Measurements from ENCODE around the gene FAM107B. TPM values are rescaled to one million over a fixed set of nuclear protein-coding genes. Genes with fewer than 3 reads are reported as not detected.
A peak's percentile ranks its signal among the peaks of the same experiment; 100 is the strongest.

The FAM107B gene
- polyA plus RNA-seq, 6 donors from 2014 or later: 112 to 259 (median 159) TPM

DNA sequence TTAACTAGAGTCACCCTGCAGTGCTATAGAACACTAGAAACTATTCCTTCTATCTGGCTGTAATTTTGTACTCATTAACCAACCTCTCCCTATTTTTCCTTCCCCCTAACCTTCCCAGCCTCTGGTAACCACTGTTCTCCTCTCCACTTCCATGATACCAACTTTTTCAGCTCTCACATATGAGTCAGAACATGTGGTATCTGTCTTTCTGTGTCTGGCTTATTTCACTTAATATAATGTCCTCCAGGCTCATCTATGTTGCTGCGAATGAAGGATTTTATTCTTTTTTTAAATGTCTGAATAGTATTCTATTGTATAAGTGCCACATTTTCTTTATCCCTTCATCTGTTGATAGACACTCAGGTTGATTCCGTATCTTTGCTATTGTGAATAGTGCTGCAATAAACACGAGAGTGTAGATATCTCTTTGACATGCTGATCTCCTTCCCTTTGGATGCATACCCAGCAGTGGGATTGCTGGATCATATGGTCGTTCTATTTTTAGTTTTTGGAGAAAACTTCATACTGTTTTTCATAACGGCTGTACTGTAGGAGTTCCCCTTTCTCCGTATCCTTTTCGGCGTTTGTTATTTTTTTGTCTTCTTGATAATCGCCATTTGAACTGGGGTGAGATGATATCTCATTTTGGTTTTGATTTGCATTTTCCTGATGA lies 101.4 kb downstream of the FAM107B start:
- DNase-seq (no peak), ATAC-seq (ENCODE audit: low read depth in 2 of 2) (peak; percentile 53 to 57)
- H3K36me3 Mint-ChIP-seq: no peaks in the 10 kb centered on the region
- peak overlapping the region; percentile 54 to 90 (median 78) for H3K4me3 Mint-ChIP-seq
- peaks cover 0 to 3% (median 0%) of the 10 kb centered on the region in 7 donors for H3K9me3 Mint-ChIP-seq
- H3K4me1 Mint-ChIP-seq: peaks cover 25 to 31% (median 26%) of the 10 kb centered on the region in 3 donors
- H3K27me3 Mint-ChIP-seq: no peaks in the 10 kb centered on the region
- H3K27ac Mint-ChIP-seq: peak overlapping the region in 4 of 6 donors; percentile 7 to 85 (median 34)

DNA sequence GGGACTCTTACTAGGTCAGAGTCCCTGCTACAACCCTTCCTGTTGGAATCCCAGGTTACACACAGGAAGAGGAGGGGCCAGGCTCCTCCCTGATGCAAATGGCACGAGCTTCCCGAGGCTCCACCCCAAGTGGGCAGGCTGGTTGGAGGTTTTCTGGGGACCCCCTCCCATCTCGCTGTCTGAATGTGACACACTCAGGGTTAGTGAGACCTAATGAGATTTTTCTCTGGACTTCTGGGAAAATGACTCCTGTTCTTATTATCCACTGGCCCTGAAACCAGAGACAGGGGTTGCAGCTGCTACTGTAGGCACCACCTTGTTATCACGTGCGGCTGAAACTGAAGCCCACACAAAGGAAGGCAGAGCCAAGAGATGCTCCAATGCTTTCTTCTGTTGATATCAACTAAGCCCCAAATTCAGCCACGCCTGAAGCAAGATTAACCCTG lies 103.3 kb downstream of the FAM107B start:
- no peak for DNase-seq
- H3K4me1 Mint-ChIP-seq: peaks cover 19 to 28% (median 25%) of the 10 kb centered on the region in 3 donors
- no peak for ATAC-seq (ENCODE audit: low read depth in 2 of 2)
- H3K4me3 Mint-ChIP-seq: no peak overlapping the region
- no peaks in the 10 kb centered on the region for H3K27me3 Mint-ChIP-seq
- H3K9me3 Mint-ChIP-seq: peaks cover 2 to 7% (median 4%) of the 10 kb centered on the region in 7 donors
- H3K36me3 Mint-ChIP-seq: peaks cover 0 to 4% of the 10 kb centered on the region in 2 donors
- H3K27ac Mint-ChIP-seq: peak overlapping the region in 1 of 6 donors; percentile 22

DNA sequence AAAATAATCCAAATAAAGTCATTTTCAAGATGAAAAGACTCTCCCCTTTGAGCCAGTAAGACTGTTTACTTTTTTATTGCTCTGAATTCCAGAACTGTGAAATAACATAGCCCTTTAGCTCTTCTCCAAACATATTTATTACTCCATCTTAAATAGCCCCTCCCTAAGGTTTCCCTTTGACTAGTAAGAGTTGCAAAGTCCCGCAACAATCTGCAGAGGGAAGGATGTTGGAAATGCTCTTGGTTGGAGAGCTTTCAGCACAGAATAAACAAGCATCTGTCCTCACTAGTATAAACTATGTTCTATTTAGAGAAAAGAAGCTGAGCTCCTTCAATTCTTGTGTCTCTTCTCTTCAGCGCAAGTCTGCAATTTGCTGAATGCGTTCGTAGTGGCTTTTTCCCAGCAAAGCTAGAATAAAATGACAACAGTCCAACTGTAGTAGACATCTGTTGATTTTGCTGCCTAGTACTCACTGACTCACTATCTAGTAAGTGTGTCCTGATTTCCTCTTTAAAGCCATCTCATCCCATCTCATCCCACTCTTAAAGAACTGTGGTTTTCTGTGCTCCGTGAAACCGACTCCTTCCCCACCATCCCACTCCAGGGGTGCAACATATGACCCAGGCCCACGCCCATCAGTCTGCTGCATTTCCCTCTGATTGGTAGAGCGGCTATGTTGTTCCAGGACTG lies 104.0 kb downstream of the FAM107B start:
- peaks cover 19 to 25% (median 24%) of the 10 kb centered on the region in 3 donors for H3K4me1 Mint-ChIP-seq
- H3K36me3 Mint-ChIP-seq: peaks cover 0 to 12% of the 10 kb centered on the region in 2 donors
- H3K27me3 Mint-ChIP-seq: no peaks in the 10 kb centered on the region
- DNase-seq (no peak), ATAC-seq (ENCODE audit: low read depth in 2 of 2) (no peak)
- H3K27ac Mint-ChIP-seq: no peak overlapping the region
- H3K9me3 Mint-ChIP-seq: peaks cover 3 to 11% (median 11%) of the 10 kb centered on the region in 7 donors
- no peak overlapping the region for H3K4me3 Mint-ChIP-seq

DNA sequence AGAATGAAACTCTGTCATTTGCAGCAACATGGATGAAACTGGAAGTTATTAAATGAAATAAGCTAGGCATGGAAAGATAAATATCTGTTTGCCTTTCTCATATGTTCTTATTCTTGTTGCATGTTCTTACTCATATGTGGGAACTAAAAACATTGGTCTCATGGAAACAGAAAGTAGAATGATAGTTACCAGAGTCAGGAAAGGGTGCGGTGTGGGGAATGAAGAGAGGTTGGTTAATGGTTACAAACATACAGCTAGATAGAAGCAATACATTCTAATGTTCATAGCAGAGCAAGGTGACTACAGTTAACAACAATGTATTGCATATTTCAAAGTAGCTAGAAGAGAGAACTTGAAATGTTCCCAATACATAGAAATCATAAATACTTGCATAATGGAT lies 105.1 kb downstream of the FAM107B start:
- H3K27ac Mint-ChIP-seq: peak overlapping the region in 1 of 6 donors; percentile 71
- H3K4me1 Mint-ChIP-seq: peaks cover 17 to 18% (median 18%) of the 10 kb centered on the region in 3 donors
- no peak for ATAC-seq (ENCODE audit: low read depth in 2 of 2)
- peaks cover 3 to 12% (median 11%) of the 10 kb centered on the region in 7 donors for H3K9me3 Mint-ChIP-seq
- no peak overlapping the region for H3K4me3 Mint-ChIP-seq
- H3K36me3 Mint-ChIP-seq: peaks cover 0 to 12% of the 10 kb centered on the region in 2 donors
- no peaks in the 10 kb centered on the region for H3K27me3 Mint-ChIP-seq
- DNase-seq: no peak

DNA sequence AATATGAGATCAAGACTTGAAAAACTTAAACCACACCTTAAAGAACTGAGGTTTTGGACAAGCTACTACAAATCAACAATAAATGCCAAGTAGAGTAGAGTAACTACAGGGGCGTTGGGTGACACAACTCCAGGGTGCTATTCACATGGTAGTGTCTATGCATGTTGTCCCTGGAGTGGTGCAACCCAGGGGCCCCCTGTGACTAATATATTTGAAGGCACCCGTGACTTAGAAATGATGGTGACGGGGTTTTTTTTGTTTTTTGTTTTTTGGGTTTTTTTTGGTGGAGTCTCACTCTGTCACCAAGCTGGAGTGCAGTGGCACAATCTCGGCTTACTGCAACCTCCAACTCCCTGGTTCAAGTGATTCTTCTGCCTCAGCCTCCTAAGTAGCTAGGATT lies 106.9 kb downstream of the FAM107B start:
- peaks cover 9 to 14% (median 10%) of the 10 kb centered on the region in 3 donors for H3K4me1 Mint-ChIP-seq

DNA sequence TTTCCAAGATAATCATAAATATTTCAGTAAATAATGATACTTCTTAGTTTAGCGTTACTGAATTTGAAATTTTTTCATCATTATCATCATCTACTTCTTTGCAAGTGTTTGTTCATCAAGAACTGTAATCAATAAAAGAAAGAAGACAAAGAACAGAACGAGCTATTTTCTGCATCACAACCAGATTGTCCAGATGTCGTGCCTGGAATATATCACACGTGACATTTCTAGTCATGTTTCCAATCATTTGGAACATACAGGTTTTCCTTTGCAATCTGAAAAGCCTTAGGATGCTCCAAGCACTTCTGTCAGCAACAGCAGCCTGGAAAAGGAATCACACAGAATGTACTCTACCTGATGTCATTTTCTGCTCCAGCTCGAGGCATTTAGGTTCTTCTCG lies 107.4 kb downstream of the FAM107B start:
- H3K27ac Mint-ChIP-seq: no peak overlapping the region

More for the DNA sequence above, 106.9 kb downstream of the FAM107B start:
- H3K9me3 Mint-ChIP-seq: peaks cover 3 to 14% (median 11%) of the 10 kb centered on the region in 7 donors
- DNase-seq (no peak), ATAC-seq (ENCODE audit: low read depth in 2 of 2) (no peak)
- H3K27me3 Mint-ChIP-seq: no peaks in the 10 kb centered on the region
- peaks cover 0 to 12% of the 10 kb centered on the region in 2 donors for H3K36me3 Mint-ChIP-seq
- H3K4me3 Mint-ChIP-seq: no peak overlapping the region
- H3K27ac Mint-ChIP-seq: no peak overlapping the region

DNA sequence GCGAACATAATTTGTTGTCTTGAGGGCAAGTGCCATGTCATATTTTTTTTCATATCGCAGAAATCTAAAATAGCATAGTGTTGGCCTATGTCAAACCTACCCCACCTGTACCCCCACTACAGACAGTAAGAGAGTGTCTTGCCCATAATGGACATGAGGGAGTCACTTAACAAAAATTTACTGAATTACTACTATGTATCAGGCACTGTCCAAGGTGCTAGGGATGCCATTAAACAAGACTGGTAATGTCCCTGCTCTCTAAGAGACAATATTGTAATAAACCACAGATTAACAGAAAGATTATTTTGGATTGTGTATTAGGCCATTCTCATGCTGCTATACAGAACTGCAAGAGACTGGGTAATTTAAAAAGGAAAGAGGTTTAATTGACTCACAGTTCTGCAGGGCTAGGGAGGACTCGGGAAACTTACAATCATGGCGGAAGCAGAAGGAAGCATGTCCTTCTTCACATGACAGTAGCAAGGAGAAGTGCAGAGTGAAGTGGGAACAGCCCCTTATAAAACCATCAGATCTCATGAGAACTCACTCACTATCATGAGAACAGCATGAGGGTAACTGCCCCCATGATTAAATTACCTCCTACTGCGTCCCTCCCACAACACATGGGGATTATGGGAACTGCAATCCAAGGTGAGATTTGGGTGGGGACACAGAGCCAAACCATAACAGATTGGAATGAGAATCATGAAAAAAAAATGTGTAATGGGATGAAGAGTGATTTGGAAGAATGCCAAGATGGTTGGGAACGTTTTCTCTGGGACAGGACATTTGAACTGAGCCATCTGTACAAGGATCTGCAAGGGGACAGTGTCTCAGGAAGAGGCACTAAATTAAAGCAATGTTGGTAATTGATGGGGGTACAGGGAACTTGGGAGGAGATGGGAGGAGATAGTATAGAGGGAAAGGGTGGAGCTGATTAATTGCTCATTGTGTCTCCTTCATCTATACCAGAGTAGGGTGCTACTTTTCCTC lies 108.5 kb downstream of the FAM107B start:
- DNase-seq (no peak), ATAC-seq (ENCODE audit: low read depth in 2 of 2) (no peak)
- Mint-ChIP-seq H3K36me3 (peaks cover 0 to 12% of the 10 kb centered on the region in 2 donors), H3K27ac (peak overlapping the region in 2 of 6 donors; percentile 24 to 61), H3K4me1 (peaks cover 24 to 30% (median 26%) of the 10 kb centered on the region in 3 donors), H3K4me3 (no peak overlapping the region), H3K9me3 (peaks cover 3 to 15% (median 11%) of the 10 kb centered on the region in 7 donors), H3K27me3 (no peaks in the 10 kb centered on the region)

More for the DNA sequence above, 107.4 kb downstream of the FAM107B start:
- ATAC-seq (ENCODE audit: low read depth in 2 of 2): no peak
- no peak for DNase-seq
- no peak overlapping the region for H3K4me3 Mint-ChIP-seq
- H3K36me3 Mint-ChIP-seq: peaks cover 0 to 12% of the 10 kb centered on the region in 2 donors
- no peaks in the 10 kb centered on the region for H3K27me3 Mint-ChIP-seq
- peaks cover 14 to 19% (median 15%) of the 10 kb centered on the region in 3 donors for H3K4me1 Mint-ChIP-seq
- H3K9me3 Mint-ChIP-seq: peaks cover 3 to 15% (median 11%) of the 10 kb centered on the region in 7 donors

DNA sequence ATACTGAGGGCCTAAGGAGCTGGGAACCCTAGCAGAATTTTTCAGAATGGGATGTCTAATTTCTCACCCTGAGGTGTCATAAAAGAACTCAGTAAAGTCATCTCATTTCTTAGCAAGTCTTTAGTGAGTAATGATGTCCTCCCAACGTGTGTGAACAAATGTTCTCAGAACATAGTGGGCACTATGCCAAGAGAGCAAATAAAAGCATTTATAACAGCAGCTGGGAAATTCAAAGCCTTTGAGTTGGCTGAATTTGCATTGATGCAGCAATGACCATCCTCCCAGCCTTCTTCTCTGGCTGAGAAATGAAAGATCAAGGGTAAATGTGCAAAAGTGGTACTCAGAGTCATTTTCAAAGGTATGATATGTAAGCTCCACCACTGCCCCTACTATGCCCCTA lies 109.4 kb downstream of the FAM107B start:
- peaks cover 32 to 39% (median 33%) of the 10 kb centered on the region in 3 donors for H3K4me1 Mint-ChIP-seq
- no peaks in the 10 kb centered on the region for H3K27me3 Mint-ChIP-seq
- H3K4me3 Mint-ChIP-seq: no peak overlapping the region
- no peak for ATAC-seq (ENCODE audit: low read depth in 2 of 2)
- peaks cover 3 to 13% (median 11%) of the 10 kb centered on the region in 7 donors for H3K9me3 Mint-ChIP-seq
- peak overlapping the region in 1 of 6 donors; percentile 75 for H3K27ac Mint-ChIP-seq
- H3K36me3 Mint-ChIP-seq: peaks cover 0 to 12% of the 10 kb centered on the region in 2 donors
- no peak for DNase-seq

DNA sequence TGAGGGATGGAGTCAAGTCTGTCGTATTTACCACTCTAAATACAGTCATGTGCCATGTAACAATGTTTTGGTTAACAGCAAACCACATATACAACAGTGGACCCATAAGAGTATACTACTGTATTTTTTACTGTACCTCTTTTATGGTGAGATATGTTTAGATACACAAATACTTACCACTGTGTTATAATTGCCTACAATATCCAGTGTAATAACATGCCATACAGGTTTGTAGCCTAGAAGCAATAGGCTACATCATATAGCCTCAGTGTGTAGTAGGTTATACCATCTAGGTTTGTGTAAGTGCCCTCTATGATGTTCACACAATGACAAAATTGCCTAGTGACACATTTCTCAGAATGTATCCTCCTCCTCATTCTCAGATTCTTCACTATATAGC lies 110.4 kb downstream of the FAM107B start:
- no peak for ATAC-seq (ENCODE audit: low read depth in 2 of 2)

DNA sequence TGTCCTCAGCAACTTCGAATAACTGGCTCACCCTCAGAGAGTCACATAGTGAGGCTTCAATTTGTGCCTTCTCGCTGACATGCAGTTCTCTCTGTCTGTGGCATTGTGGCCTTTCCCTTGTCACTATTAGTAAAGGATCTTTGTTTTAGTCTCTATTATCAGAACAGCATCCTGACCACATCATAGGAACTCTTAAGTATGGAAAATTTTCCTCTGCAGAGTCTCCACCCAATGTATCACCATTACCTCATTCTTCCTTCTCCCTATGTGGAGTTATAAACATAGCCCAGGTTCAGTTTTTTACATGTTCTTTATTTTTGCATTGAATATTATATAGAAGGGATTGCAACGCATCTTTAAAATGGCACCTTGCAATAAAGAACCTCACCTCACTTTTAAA lies 112.9 kb downstream of the FAM107B start:
- Mint-ChIP-seq H3K9me3 (peaks cover 3 to 12% (median 10%) of the 10 kb centered on the region in 7 donors), H3K4me3 (peak overlapping the region in 6 of 8 donors; percentile 13 to 79 (median 50)), H3K27me3 (no peaks in the 10 kb centered on the region), H3K36me3 (peaks cover 0 to 11% of the 10 kb centered on the region in 2 donors), H3K4me1 (peaks cover 64 to 73% (median 68%) of the 10 kb centered on the region in 3 donors), H3K27ac (peak overlapping the region; percentile 10 to 95 (median 90))
- ATAC-seq (ENCODE audit: low read depth in 2 of 2) (no peak), DNase-seq (no peak)

More for the DNA sequence above, 110.4 kb downstream of the FAM107B start:
- Mint-ChIP-seq H3K27ac (peak overlapping the region in 1 of 6 donors; percentile 71), H3K36me3 (peaks cover 0 to 12% of the 10 kb centered on the region in 2 donors), H3K9me3 (peaks cover 3 to 13% (median 10%) of the 10 kb centered on the region in 7 donors), H3K4me1 (peaks cover 40 to 48% (median 42%) of the 10 kb centered on the region in 3 donors), H3K27me3 (no peaks in the 10 kb centered on the region), H3K4me3 (no peak overlapping the region)
- no peak for DNase-seq

DNA sequence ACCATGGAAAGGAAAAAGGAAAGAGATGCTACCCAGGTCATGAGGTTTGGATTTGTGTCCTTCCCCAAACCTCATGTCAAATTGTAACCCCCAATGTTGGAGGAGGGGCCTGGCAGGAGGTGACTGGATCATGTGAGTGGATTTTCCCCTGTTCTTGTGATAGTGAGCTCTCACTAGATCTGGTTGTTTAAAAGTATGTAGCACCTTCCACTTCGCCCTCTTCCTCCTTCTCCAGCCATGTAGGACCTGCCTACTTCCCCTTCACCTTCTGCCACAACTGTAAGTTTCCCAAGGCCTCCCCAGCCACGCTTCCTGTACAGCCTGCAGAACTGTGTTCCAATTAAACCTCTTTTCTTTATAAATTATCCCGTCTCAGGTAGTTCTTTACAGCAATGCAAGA lies 113.9 kb downstream of the FAM107B start:
- H3K4me1 Mint-ChIP-seq: peaks cover 72 to 83% (median 78%) of the 10 kb centered on the region in 3 donors
- ATAC-seq (ENCODE audit: low read depth in 2 of 2) (peak; percentile 16 to 20), DNase-seq (peak; percentile 35)
- peak overlapping the region; percentile 66 to 95 (median 92) for H3K27ac Mint-ChIP-seq
- peak overlapping the region; percentile 3 to 79 (median 58) for H3K4me3 Mint-ChIP-seq
- no peaks in the 10 kb centered on the region for H3K27me3 Mint-ChIP-seq
- peaks cover 0 to 2% of the 10 kb centered on the region in 2 donors for H3K36me3 Mint-ChIP-seq
- peaks cover 0 to 5% (median under 1%) of the 10 kb centered on the region in 7 donors for H3K9me3 Mint-ChIP-seq

DNA sequence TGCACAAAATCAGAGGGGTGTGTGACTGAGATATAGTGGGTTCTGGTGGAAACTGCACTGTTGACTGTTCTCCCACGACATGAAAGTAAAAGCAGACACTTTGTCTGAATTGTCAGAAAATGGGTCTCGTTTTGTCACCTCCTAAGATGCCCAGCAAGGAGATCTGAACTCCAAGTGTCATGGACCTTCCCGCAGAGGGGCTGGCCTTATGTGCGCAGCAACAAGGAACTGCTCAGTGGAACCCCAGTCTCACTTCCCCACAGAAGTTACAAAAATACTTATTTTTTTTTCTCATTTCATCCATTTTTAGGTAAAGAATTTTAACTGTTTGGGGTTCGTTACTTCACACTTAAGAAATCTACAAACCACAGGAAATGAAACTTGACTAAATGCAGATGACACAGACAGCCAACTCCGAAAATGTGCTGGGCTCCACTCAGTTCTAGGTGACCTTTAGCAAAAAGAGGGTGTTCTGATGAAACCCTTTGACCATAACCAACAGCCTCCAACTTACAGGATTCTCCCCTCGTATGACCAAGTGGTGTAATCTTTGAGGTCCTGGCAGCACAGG lies 115.0 kb downstream of the FAM107B start:
- peaks cover 0 to 3% (median 0%) of the 10 kb centered on the region in 7 donors for H3K9me3 Mint-ChIP-seq
- DNase-seq (peak; percentile 75), ATAC-seq (ENCODE audit: low read depth in 2 of 2) (peak; percentile 89 to 90)
- no peaks in the 10 kb centered on the region for H3K36me3 Mint-ChIP-seq
- H3K27ac Mint-ChIP-seq: peak overlapping the region; percentile 91 to 95 (median 94)
- peak overlapping the region; percentile 55 to 87 (median 76) for H3K4me3 Mint-ChIP-seq
- H3K4me1 Mint-ChIP-seq: peaks cover 81 to 91% (median 89%) of the 10 kb centered on the region in 3 donors
- no peaks in the 10 kb centered on the region for H3K27me3 Mint-ChIP-seq
